K562 (cell line): ENCODE measurements around the gene PLEK2.

ENCODE experiments used
- E2F3 ChIP-seq: fragments of 250-450 bp; sonication (Bioruptor Pico); IDR thresholded peaks from 2 replicates; pipeline ENCODE4 v1.4.0; 2020; ENCODE audit warnings: mild to moderate bottlenecking
- FOS ChIP-seq: IDR thresholded peaks from 3 replicates; pipeline ENCODE4 v1.6.1; 2011; ENCODE audit not compliant: insufficient read length; ENCODE audit errors: extremely low read depth
- MBD2 ChIP-seq: sonication (generic); IDR thresholded peaks from 2 replicates; pipeline ENCODE4 v1.6.1; 2016; ENCODE audit warnings: low read depth, borderline replicate concordance
- MTA3 ChIP-seq: fragments of 450-650 bp; formaldehyde crosslinking; IDR thresholded peaks from 2 replicates; pipeline ENCODE4 v1.6.1; 2017; ENCODE audit warnings: mild to moderate bottlenecking, borderline replicate concordance
- NFE2L1 ChIP-seq: fragments of 450-650 bp; IDR thresholded peaks from 2 replicates; pipeline ENCODE4 v1.6.1; 2016; ENCODE audit warnings: missing genetic modification characterization, low read depth, mild to moderate bottlenecking, missing compliant biosample characterization, moderate library complexity, borderline replicate concordance
- POLR2AphosphoS5 ChIP-seq: IDR thresholded peaks from 2 replicates; pipeline ENCODE4 v1.6.1; 2011; ENCODE audit warnings: mild to moderate bottlenecking, low read depth, low read length, moderate library complexity; ENCODE audit not compliant: control insufficient read depth, insufficient read depth
- TCF7L2 ChIP-seq: fragments of 150-350 bp; IDR thresholded peaks from 2 replicates; pipeline ENCODE4 v1.6.1; 2016; ENCODE audit warnings: low read depth, mild to moderate bottlenecking, low read length, moderate library complexity
- ZFX ChIP-seq: sonication (generic); formaldehyde crosslinking; IDR thresholded peaks from 2 replicates; pipeline ENCODE4 v1.8.0; 2022; ENCODE audit warnings: mild to moderate bottlenecking, missing genetic modification reagents, moderate library complexity
- TF ChIP-seq, protein P1 (sequence below), 3 experiments: IDR thresholded peaks in 2 of 3; conservative IDR thresholded peaks in 1 of 3; 2 replicates each; pipeline ENCODE4 v1.5.1; 2011 to 2012; ENCODE audit warnings: low read length in 3 of 3, mild to moderate bottlenecking in 3 of 3, control low read depth in 2 of 3, improper control_type of control experiment in 1 of 3, inconsistent platforms in 1 of 3, low read depth in 1 of 3, mixed read lengths in 1 of 3, moderate library complexity in 1 of 3; ENCODE audit not compliant: insufficient read depth in 2 of 3

DNA sequence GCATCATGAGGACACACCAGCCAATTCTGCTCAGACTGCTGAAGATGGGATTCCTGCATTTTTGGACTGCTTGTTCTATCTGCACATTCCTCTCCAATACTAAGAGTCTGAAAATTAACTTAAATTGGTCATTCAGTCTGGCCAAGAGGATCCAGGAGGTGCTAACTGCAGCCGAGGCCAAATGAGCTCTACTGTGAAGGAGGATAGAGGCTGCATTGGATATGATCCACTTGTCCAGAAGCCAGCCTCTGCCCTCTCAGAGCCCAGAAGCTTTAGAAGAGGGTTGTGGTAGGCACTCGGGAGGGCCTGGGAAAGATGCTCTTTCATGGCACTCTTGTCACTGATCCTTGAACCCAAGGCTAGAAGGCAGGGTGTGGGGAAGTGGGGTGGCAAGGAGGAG lies 37.1 kb upstream of the PLEK2 start:
- no peak for TF ChIP-seq ZFX (CRISPR knock-in tag)
- TF ChIP-seq MTA3, result no peak
- TF ChIP-seq POLR2AphosphoS5, result no peak
- no peak for TF ChIP-seq MBD2
- TF ChIP-seq TCF7L2, result no peak
- TF ChIP-seq, protein P1, sequence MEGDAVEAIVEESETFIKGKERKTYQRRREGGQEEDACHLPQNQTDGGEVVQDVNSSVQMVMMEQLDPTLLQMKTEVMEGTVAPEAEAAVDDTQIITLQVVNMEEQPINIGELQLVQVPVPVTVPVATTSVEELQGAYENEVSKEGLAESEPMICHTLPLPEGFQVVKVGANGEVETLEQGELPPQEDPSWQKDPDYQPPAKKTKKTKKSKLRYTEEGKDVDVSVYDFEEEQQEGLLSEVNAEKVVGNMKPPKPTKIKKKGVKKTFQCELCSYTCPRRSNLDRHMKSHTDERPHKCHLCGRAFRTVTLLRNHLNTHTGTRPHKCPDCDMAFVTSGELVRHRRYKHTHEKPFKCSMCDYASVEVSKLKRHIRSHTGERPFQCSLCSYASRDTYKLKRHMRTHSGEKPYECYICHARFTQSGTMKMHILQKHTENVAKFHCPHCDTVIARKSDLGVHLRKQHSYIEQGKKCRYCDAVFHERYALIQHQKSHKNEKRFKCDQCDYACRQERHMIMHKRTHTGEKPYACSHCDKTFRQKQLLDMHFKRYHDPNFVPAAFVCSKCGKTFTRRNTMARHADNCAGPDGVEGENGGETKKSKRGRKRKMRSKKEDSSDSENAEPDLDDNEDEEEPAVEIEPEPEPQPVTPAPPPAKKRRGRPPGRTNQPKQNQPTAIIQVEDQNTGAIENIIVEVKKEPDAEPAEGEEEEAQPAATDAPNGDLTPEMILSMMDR (IDR thresholded peaks at IDR 0.05 in 2 of 3, conservative IDR thresholded peaks at IDR 0.05 in 1 of 3; ENCODE audit: insufficient read depth in 2 of 3, low read depth in 1 of 3, low read length in 3 of 3), result no peak
- TF ChIP-seq E2F3 (CRISPR knock-in tag), result no peak
- no peak for TF ChIP-seq FOS
- TF ChIP-seq NFE2L1 (tag), result no peak
